ENCODE results near the gene CNKSR3.

The CNKSR3 gene

DNA sequence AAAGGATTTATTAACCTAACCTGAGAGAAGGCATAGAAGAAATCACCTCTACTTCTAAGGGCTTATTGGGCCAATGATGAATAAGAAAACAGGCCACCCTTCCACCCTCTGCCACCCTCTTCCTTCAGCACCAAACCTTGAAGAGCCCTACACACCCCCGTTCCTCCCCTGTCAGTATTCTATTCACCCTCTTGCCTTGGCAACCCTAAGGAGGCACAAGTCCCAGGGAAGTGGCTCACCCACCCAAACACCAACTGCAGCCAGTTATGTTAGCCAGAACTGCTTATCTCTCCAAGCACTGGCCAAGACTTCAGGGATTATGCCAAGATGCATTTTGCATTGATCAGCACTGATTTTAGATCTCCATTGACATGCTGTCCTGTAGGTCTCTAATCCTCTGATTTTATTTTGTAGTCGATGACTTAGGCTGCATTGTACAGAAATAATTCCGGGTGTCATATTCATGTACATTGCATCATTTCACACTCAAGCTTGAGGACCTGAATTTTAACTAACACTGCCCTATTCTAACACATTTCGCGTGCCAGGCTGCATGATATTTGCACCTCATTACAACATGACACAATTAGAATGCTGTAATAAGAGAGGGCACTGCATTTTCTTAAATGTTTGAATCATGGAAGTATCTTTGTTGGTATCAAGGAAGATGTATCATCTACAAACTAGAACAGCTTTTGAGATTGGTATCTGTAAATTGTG lies 15.7 kb downstream of the CNKSR3 start:
- H3K27ac ChIP-seq (ENCODE audit: low read length): no peak overlapping the region
- no peaks in the 10 kb centered on the region for H3K27me3 ChIP-seq (ENCODE audit: control insufficient read depth, insufficient read depth, low read length)
- DNase-seq (ENCODE audit: low read depth, low spot score): no peak
- no peaks in the 10 kb centered on the region for H3K9me3 ChIP-seq (ENCODE audit: control insufficient read depth, insufficient read depth, low read length)
- H3K4me3 ChIP-seq (ENCODE audit: low read length): no peak overlapping the region
- WGBS (ENCODE audit: insufficient coverage, insufficient read length): no CpG with 5 or more reads among the region's 5 CpGs
- peaks cover 2% of the 10 kb centered on the region; the same call in 1 of the 2 replicates for H3K4me1 ChIP-seq (ENCODE audit: control insufficient read depth, insufficient read depth, low read length)
- H3K36me3 ChIP-seq (ENCODE audit: control insufficient read depth, insufficient read depth, low read length): no peaks in the 10 kb centered on the region

GRCh38 chr6:154491567-154492470 lies 18.7 kb downstream of the CNKSR3 start:
- no peaks in the 10 kb centered on the region for H3K4me1 ChIP-seq (ENCODE audit: control insufficient read depth, insufficient read depth, low read length)
- no peaks in the 10 kb centered on the region for H3K9me3 ChIP-seq (ENCODE audit: control insufficient read depth, insufficient read depth, low read length)
- H3K27ac ChIP-seq (ENCODE audit: low read length): no peak overlapping the region
- H3K36me3 ChIP-seq (ENCODE audit: control insufficient read depth, insufficient read depth, low read length): no peaks in the 10 kb centered on the region
- no peak for DNase-seq (ENCODE audit: low read depth, low spot score)
- WGBS (ENCODE audit: insufficient coverage, insufficient read length): no CpG with 5 or more reads among the region's 5 CpGs
- H3K27me3 ChIP-seq (ENCODE audit: control insufficient read depth, insufficient read depth, low read length): no peaks in the 10 kb centered on the region
- H3K4me3 ChIP-seq (ENCODE audit: low read length): no peak overlapping the region

GRCh38 chr6:154489822-154490221 lies 20.7 kb downstream of the CNKSR3 start:
- Histone ChIP-seq H3K9me3 (ENCODE audit: control insufficient read depth, insufficient read depth, low read length) (no peaks in the 10 kb centered on the region), H3K4me1 (ENCODE audit: control insufficient read depth, insufficient read depth, low read length) (no peaks in the 10 kb centered on the region), H3K27ac (ENCODE audit: low read length) (no peak overlapping the region), H3K4me3 (ENCODE audit: low read length) (no peak overlapping the region), H3K36me3 (ENCODE audit: control insufficient read depth, insufficient read depth, low read length) (no peaks in the 10 kb centered on the region), H3K27me3 (ENCODE audit: control insufficient read depth, insufficient read depth, low read length) (no peaks in the 10 kb centered on the region)
- no peak for DNase-seq (ENCODE audit: low read depth, low spot score)
- no CpG with 5 or more reads among the region's 5 CpGs for WGBS (ENCODE audit: insufficient coverage, insufficient read length)

GRCh38 chr6:154488802-154489437 lies 21.6 kb downstream of the CNKSR3 start:
- Histone ChIP-seq H3K9me3 (ENCODE audit: control insufficient read depth, insufficient read depth, low read length) (no peaks in the 10 kb centered on the region), H3K27me3 (ENCODE audit: control insufficient read depth, insufficient read depth, low read length) (no peaks in the 10 kb centered on the region), H3K4me3 (ENCODE audit: low read length) (no peak overlapping the region), H3K36me3 (ENCODE audit: control insufficient read depth, insufficient read depth, low read length) (no peaks in the 10 kb centered on the region), H3K27ac (ENCODE audit: low read length) (no peak overlapping the region), H3K4me1 (ENCODE audit: control insufficient read depth, insufficient read depth, low read length) (no peaks in the 10 kb centered on the region)
- DNase-seq (ENCODE audit: low read depth, low spot score): no peak
- no CpG with 5 or more reads among the region's 11 CpGs for WGBS (ENCODE audit: insufficient coverage, insufficient read length)

- no peak for DNase-seq (ENCODE audit: low read depth, low spot score)
- Histone ChIP-seq H3K9me3 (ENCODE audit: control insufficient read depth, insufficient read depth, low read length) (no peaks in the 10 kb centered on the region), H3K4me3 (ENCODE audit: low read length) (no peak overlapping the region), H3K27ac (ENCODE audit: low read length) (no peak overlapping the region), H3K27me3 (ENCODE audit: control insufficient read depth, insufficient read depth, low read length) (no peaks in the 10 kb centered on the region), H3K36me3 (ENCODE audit: control insufficient read depth, insufficient read depth, low read length) (no peaks in the 10 kb centered on the region), H3K4me1 (ENCODE audit: control insufficient read depth, insufficient read depth, low read length) (no peaks in the 10 kb centered on the region)
- WGBS (ENCODE audit: insufficient coverage, insufficient read length): no CpG with 5 or more reads among the region's 1 CpG
Measured at GRCh38 chr6:154488248-154488593, 22.3 kb downstream of the CNKSR3 start.

DNA sequence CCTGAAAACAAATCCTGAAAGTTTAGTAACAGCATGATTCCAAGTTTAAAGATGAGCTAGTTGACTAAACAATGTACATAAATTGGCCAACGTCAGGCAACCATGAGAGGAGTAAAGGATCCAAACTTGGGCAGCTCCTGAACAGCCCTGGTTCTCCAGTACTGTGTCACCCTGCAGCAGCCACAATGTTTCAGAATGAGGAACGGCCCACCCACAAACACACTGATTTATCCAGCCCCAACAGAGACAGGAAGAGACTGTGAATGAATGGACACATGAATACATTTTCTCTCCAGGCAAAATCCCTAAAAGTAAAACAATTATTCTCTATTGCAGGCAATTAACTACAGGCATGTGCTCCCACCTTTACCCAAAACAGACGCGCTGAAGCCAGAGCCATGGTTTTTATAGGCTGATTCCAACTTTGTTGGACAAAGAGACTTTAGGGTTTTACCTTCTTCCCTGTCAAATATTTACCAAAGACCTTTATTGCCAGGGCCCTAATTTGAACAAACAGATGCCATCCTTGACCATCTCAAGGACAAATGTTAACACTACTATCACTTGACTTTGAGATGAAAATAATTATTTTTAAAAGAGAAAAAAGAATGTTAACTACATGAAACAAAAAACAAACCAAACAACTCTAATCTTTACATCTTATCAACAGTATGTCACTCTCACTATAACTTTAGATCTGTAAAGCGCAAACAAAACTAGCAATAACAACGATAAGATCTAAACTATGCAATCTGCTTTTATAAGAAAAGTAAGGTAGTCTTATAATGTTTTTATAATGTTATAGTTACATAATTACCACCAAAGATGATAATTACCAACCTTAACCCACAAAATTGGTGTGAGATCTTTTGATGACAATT lies 22.9 kb downstream of the CNKSR3 start:
- 100% methylated on average over 1 of the region's 6 CpGs for WGBS (ENCODE audit: insufficient coverage, insufficient read length)
- no peak for DNase-seq (ENCODE audit: low read depth, low spot score)
- H3K9me3 ChIP-seq (ENCODE audit: control insufficient read depth, insufficient read depth, low read length): no peaks in the 10 kb centered on the region
- no peak overlapping the region for H3K4me3 ChIP-seq (ENCODE audit: low read length)
- H3K27me3 ChIP-seq (ENCODE audit: control insufficient read depth, insufficient read depth, low read length): no peaks in the 10 kb centered on the region
- no peak overlapping the region for H3K27ac ChIP-seq (ENCODE audit: low read length)
- no peaks in the 10 kb centered on the region for H3K36me3 ChIP-seq (ENCODE audit: control insufficient read depth, insufficient read depth, low read length)
- no peaks in the 10 kb centered on the region for H3K4me1 ChIP-seq (ENCODE audit: control insufficient read depth, insufficient read depth, low read length)

- no peaks in the 10 kb centered on the region for H3K36me3 ChIP-seq (ENCODE audit: control insufficient read depth, insufficient read depth, low read length)
- DNase-seq (ENCODE audit: low read depth, low spot score): no peak
- H3K27ac ChIP-seq (ENCODE audit: low read length): no peak overlapping the region
- WGBS (ENCODE audit: insufficient coverage, insufficient read length): no CpG with 5 or more reads among the region's 9 CpGs
- no peaks in the 10 kb centered on the region for H3K9me3 ChIP-seq (ENCODE audit: control insufficient read depth, insufficient read depth, low read length)
- H3K27me3 ChIP-seq (ENCODE audit: control insufficient read depth, insufficient read depth, low read length): no peaks in the 10 kb centered on the region
- H3K4me3 ChIP-seq (ENCODE audit: low read length): no peak overlapping the region
- H3K4me1 ChIP-seq (ENCODE audit: control insufficient read depth, insufficient read depth, low read length): no peaks in the 10 kb centered on the region
Measured at GRCh38 chr6:154485815-154486214, 24.7 kb downstream of the CNKSR3 start.

DNA sequence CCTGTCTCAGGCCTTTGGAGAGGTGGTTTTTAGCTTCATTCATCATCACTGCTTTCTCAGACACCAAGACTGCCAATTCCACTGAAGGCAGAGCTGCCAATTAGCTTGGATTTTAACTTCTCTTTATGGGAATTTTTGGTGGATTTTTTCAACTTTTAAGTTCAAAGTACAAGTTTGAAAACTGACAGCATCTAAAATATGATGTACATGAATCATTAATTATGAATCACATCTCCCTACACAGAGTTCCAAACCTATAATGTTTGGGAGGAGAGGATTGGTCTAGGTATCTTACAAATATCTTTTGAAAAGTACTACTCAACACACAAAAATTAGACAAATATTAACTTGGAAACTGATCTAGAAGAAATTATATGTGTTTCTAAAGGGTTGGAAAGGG lies 25.5 kb downstream of the CNKSR3 start:
- H3K36me3 ChIP-seq (ENCODE audit: control insufficient read depth, insufficient read depth, low read length): no peaks in the 10 kb centered on the region
- no peaks in the 10 kb centered on the region for H3K4me1 ChIP-seq (ENCODE audit: control insufficient read depth, insufficient read depth, low read length)
- no peak for DNase-seq (ENCODE audit: low read depth, low spot score)
- H3K4me3 ChIP-seq (ENCODE audit: low read length): no peak overlapping the region
- H3K9me3 ChIP-seq (ENCODE audit: control insufficient read depth, insufficient read depth, low read length): no peaks in the 10 kb centered on the region
- H3K27ac ChIP-seq (ENCODE audit: low read length): no peak overlapping the region
- H3K27me3 ChIP-seq (ENCODE audit: control insufficient read depth, insufficient read depth, low read length): no peaks in the 10 kb centered on the region

DNA sequence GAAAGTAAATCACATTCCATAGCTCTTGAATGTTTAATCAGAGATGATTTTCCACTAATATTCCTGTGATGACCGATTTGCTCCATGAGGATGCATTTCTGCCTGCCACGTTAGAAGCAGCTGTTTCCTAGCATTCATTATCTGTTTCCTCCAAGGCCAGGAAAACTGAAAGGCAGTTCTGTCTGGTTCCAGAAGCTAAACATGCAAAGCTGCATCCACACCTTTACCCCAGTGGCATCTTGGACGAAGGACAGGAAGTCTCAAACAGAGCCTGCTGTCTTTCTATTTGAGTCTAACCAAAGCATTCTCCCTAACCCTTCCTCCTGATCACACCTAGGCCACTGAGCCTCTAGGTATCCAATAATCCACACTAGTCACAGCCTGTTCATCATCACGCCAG lies 27.6 kb downstream of the CNKSR3 start:
- WGBS (ENCODE audit: insufficient coverage, insufficient read length): no CpG with 5 or more reads among the region's 4 CpGs
- H3K4me3 ChIP-seq (ENCODE audit: low read length): no peak overlapping the region
- no peaks in the 10 kb centered on the region for H3K9me3 ChIP-seq (ENCODE audit: control insufficient read depth, insufficient read depth, low read length)
- H3K27ac ChIP-seq (ENCODE audit: low read length): no peak overlapping the region
- no peaks in the 10 kb centered on the region for H3K27me3 ChIP-seq (ENCODE audit: control insufficient read depth, insufficient read depth, low read length)
- H3K36me3 ChIP-seq (ENCODE audit: control insufficient read depth, insufficient read depth, low read length): no peaks in the 10 kb centered on the region
- DNase-seq (ENCODE audit: low read depth, low spot score): no peak
- H3K4me1 ChIP-seq (ENCODE audit: control insufficient read depth, insufficient read depth, low read length): no peaks in the 10 kb centered on the region

GRCh38 chr6:154481521-154482013 lies 28.9 kb downstream of the CNKSR3 start:
- no peak for DNase-seq (ENCODE audit: low read depth, low spot score)
- no peaks in the 10 kb centered on the region for H3K36me3 ChIP-seq (ENCODE audit: control insufficient read depth, insufficient read depth, low read length)
- no peaks in the 10 kb centered on the region for H3K9me3 ChIP-seq (ENCODE audit: control insufficient read depth, insufficient read depth, low read length)
- no peaks in the 10 kb centered on the region for H3K27me3 ChIP-seq (ENCODE audit: control insufficient read depth, insufficient read depth, low read length)
- no peaks in the 10 kb centered on the region for H3K4me1 ChIP-seq (ENCODE audit: control insufficient read depth, insufficient read depth, low read length)
- no CpG with 5 or more reads among the region's 3 CpGs for WGBS (ENCODE audit: insufficient coverage, insufficient read length)
- no peak overlapping the region for H3K27ac ChIP-seq (ENCODE audit: low read length)
- no peak overlapping the region for H3K4me3 ChIP-seq (ENCODE audit: low read length)

Data from iPS DF 6.9 (cell line).